ENCODE measurements around the gene SEC14L5. TPM values are rescaled to one million over a fixed set of nuclear protein-coding genes. Genes with fewer than 3 reads are reported as not detected.

Gene SEC14L5
- total RNA-seq, 1 donor from 2014 or later: 0.32 TPM

- H3K27ac ChIP-seq (ENCODE audit: low read depth, low read length): no peak overlapping the region
- no peaks in the 10 kb centered on the region for H3K79me2 ChIP-seq (ENCODE audit: insufficient read depth, low read length)
- DNase-seq (ENCODE audit: low read depth): no peak
- H3K9me3 ChIP-seq (ENCODE audit: insufficient read depth, low read depth, low read length): no peaks in the 10 kb centered on the region
- Mint-ChIP-seq H3K4me3 (ENCODE audit: unreplicated experiment) (no peak overlapping the region), H3K27ac (ENCODE audit: unreplicated experiment) (no peak overlapping the region), H3K36me3 (ENCODE audit: low read depth, unreplicated experiment) (peaks cover 2% of the 10 kb centered on the region), H3K4me1 (ENCODE audit: low read depth, unreplicated experiment) (no peaks in the 10 kb centered on the region), H3K9me3 (ENCODE audit: unreplicated experiment) (no peaks in the 10 kb centered on the region), H3K27me3 (ENCODE audit: low read depth, unreplicated experiment) (peaks cover 18% of the 10 kb centered on the region)
- H3K27me3 ChIP-seq (ENCODE audit: insufficient read depth, low read length): peaks cover 12% of the 10 kb centered on the region
- H3K36me3 ChIP-seq (ENCODE audit: insufficient read depth, low read length): no peaks in the 10 kb centered on the region
- H3K4me1 ChIP-seq (ENCODE audit: insufficient read depth, low read length): no peaks in the 10 kb centered on the region
- no peaks in the 10 kb centered on the region for H4K20me1 ChIP-seq (ENCODE audit: insufficient read depth, low read length)
- no peak overlapping the region for H3K4me3 ChIP-seq (ENCODE audit: insufficient read depth, low read depth, low read length)
- TF ChIP-seq EZH2 (IDR thresholded peaks at IDR 0.05; ENCODE audit: insufficient read depth, low read length) (no peak), CTCF (IDR thresholded peaks at IDR 0.05; ENCODE audit: insufficient read depth, low read depth, low read length) (no peak)
- no peak overlapping the region for H3K9ac ChIP-seq (ENCODE audit: low read length)
- no peak overlapping the region for H3K4me2 ChIP-seq (ENCODE audit: low read length)
- no peak for FAIRE-seq
- H2AFZ ChIP-seq (ENCODE audit: low read depth, low read length): no peak overlapping the region
Measured at GRCh38 chr16:5010576-5011329, 52.6 kb downstream of the SEC14L5 start.

- no peak overlapping the region for H2AFZ ChIP-seq (ENCODE audit: low read depth, low read length)
- DNase-seq (ENCODE audit: low read depth): no peak
- H3K9ac ChIP-seq (ENCODE audit: low read length): no peak overlapping the region
- Mint-ChIP-seq H3K4me1 (ENCODE audit: low read depth, unreplicated experiment) (no peaks in the 10 kb centered on the region), H3K36me3 (ENCODE audit: low read depth, unreplicated experiment) (peaks cover 2% of the 10 kb centered on the region), H3K27ac (ENCODE audit: unreplicated experiment) (no peak overlapping the region), H3K27me3 (ENCODE audit: low read depth, unreplicated experiment) (peaks cover 18% of the 10 kb centered on the region), H3K9me3 (ENCODE audit: unreplicated experiment) (no peaks in the 10 kb centered on the region), H3K4me3 (ENCODE audit: unreplicated experiment) (no peak overlapping the region)
- no peaks in the 10 kb centered on the region for H4K20me1 ChIP-seq (ENCODE audit: insufficient read depth, low read length)
- no peaks in the 10 kb centered on the region for H3K79me2 ChIP-seq (ENCODE audit: insufficient read depth, low read length)
- H3K4me2 ChIP-seq (ENCODE audit: low read length): no peak overlapping the region
- FAIRE-seq: no peak
- H3K4me3 ChIP-seq (ENCODE audit: insufficient read depth, low read depth, low read length): no peak overlapping the region
- no peak for TF ChIP-seq CTCF (IDR thresholded peaks at IDR 0.05; ENCODE audit: insufficient read depth, low read depth, low read length)
- no peak for TF ChIP-seq EZH2 (IDR thresholded peaks at IDR 0.05; ENCODE audit: insufficient read depth, low read length)
- peaks cover 12% of the 10 kb centered on the region for H3K27me3 ChIP-seq (ENCODE audit: insufficient read depth, low read length)
- H3K4me1 ChIP-seq (ENCODE audit: insufficient read depth, low read length): no peaks in the 10 kb centered on the region
- no peaks in the 10 kb centered on the region for H3K36me3 ChIP-seq (ENCODE audit: insufficient read depth, low read length)
- H3K27ac ChIP-seq (ENCODE audit: low read depth, low read length): no peak overlapping the region
- no peaks in the 10 kb centered on the region for H3K9me3 ChIP-seq (ENCODE audit: insufficient read depth, low read depth, low read length)
Measured at GRCh38 chr16:5011637-5012036, 53.5 kb downstream of the SEC14L5 start.

GRCh38 chr16:5012887-5013286, 54.8 kb downstream of the SEC14L5 start:
- Histone ChIP-seq H3K4me2 (ENCODE audit: low read length) (no peak overlapping the region), H3K79me2 (ENCODE audit: insufficient read depth, low read length) (no peaks in the 10 kb centered on the region), H3K9me3 (ENCODE audit: insufficient read depth, low read depth, low read length) (no peaks in the 10 kb centered on the region), H3K27me3 (ENCODE audit: insufficient read depth, low read length) (peaks cover 12% of the 10 kb centered on the region), H3K9ac (ENCODE audit: low read length) (no peak overlapping the region), H3K36me3 (ENCODE audit: insufficient read depth, low read length) (no peaks in the 10 kb centered on the region), H2AFZ (ENCODE audit: low read depth, low read length) (no peak overlapping the region), H4K20me1 (ENCODE audit: insufficient read depth, low read length) (no peaks in the 10 kb centered on the region), H3K4me3 (ENCODE audit: insufficient read depth, low read depth, low read length) (no peak overlapping the region), H3K4me1 (ENCODE audit: insufficient read depth, low read length) (no peaks in the 10 kb centered on the region), H3K27ac (ENCODE audit: low read depth, low read length) (no peak overlapping the region)
- Mint-ChIP-seq H3K4me1 (ENCODE audit: low read depth, unreplicated experiment) (no peaks in the 10 kb centered on the region), H3K9me3 (ENCODE audit: unreplicated experiment) (no peaks in the 10 kb centered on the region), H3K4me3 (ENCODE audit: unreplicated experiment) (no peak overlapping the region), H3K36me3 (ENCODE audit: low read depth, unreplicated experiment) (peaks cover 2% of the 10 kb centered on the region), H3K27ac (ENCODE audit: unreplicated experiment) (no peak overlapping the region), H3K27me3 (ENCODE audit: low read depth, unreplicated experiment) (peaks cover 18% of the 10 kb centered on the region)
- DNase-seq (ENCODE audit: low read depth) (no peak), FAIRE-seq (no peak)
- TF ChIP-seq CTCF (IDR thresholded peaks at IDR 0.05; ENCODE audit: insufficient read depth, low read depth, low read length) (no peak), EZH2 (IDR thresholded peaks at IDR 0.05; ENCODE audit: insufficient read depth, low read length) (no peak)

Data from astrocyte (in vitro differentiated cells and primary cell).